ENCODE results near the gene OGDH.

OGDH gene

GRCh38 chr7:44750921-44751571 is 144.6 kb downstream of the OGDH start:
- DNase-seq (ENCODE audit: low read depth): no peak
- no peak overlapping the region for H3K4me3 ChIP-seq (ENCODE audit: low read depth, low read length)

GRCh38 chr7:44752822-44753221 is 146.4 kb downstream of the OGDH start:
- H3K4me3 ChIP-seq (ENCODE audit: low read depth, low read length): no peak overlapping the region
- no peak for DNase-seq (ENCODE audit: low read depth)

DNA sequence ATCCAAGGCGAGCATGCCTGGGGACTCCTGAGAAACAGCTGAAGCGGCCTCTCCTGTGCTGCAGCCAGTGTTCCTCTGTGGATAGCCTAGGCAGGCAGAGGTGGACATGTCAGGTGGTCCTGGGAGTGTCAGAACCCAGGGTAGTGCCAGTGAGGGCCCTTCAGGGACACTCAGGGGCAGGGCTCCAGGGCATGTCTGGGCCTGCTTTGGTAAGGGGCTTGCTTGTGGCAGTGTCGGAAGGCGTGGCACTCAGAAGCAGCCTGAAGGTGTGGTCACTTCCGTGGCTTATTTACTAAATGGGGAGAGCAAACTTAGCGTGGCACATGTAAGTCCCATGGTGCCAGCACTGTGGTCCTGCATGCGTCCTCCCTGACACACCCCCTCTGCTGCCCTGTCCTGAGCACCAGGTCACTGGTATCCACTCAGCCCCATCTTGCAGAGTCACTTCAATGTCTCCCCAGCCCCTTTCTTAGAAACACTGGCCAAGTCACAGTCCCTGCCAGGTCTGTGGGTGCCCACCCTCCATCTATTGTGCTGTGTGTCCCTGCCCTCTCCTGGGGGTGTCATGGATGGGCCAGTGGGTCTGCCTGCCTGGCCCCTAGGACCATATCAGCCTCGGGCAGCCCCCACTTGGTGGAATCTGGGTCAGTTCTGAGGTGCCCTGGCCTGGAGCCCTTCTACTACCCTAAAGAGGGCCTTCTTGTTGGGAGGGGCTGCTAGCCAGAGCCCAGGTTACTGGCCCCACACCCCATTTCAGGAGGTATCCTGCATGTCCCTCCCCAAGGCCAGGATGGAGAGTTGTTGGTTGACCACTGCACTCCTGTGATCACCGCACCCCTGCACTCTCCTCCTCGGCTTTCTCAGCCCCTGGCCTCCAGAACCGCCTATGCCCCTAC is 148.6 kb downstream of the OGDH start:
- no peak for DNase-seq (ENCODE audit: low read depth)
- no peak overlapping the region for H3K4me3 ChIP-seq (ENCODE audit: low read depth, low read length)

GRCh38 chr7:44755698-44756627 is 149.5 kb downstream of the OGDH start:
- DNase-seq (ENCODE audit: low read depth): no peak
- no peak overlapping the region for H3K4me3 ChIP-seq (ENCODE audit: low read depth, low read length)

- no peak overlapping the region for H3K4me3 ChIP-seq (ENCODE audit: low read depth, low read length)
- no peak for DNase-seq (ENCODE audit: low read depth)
Measured at GRCh38 chr7:44756904-44757303, 150.5 kb downstream of the OGDH start.

DNA sequence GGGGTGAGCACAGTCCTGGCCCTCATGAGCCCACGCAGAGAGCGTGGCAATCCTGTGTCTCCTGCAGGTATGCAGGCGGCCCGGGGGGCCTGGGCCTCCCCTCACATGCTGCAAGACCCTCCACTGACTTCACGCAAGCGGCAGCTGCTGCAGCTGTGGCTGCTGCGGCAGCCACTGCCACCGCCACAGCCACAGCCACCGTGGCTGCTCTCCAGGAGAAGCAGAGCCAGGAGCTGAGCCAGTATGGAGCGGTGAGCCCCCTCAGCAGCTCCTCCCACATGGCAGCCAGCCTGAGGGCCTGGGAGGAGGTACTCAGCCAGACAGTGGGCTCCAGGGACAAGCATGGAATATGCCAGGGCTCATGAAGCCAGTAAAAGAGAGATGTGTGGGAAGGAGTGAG is 150.9 kb downstream of the OGDH start:
- H3K4me3 ChIP-seq (ENCODE audit: low read depth, low read length): no peak overlapping the region
- no peak for DNase-seq (ENCODE audit: low read depth)

- no peak for DNase-seq (ENCODE audit: low read depth)
- H3K4me3 ChIP-seq (ENCODE audit: low read depth, low read length): no peak overlapping the region
Measured at GRCh38 chr7:44757739-44758138, 151.3 kb downstream of the OGDH start.
